GM21381 (cell line): ENCODE results near the gene ZNF324.
A peak's percentile ranks its signal among the peaks of the same experiment; 100 is the strongest.
"Not testable (repeated sequence)": the region's sequence is repeated elsewhere in the genome, so short reads cannot be mapped to it uniquely, and the experiment has no call there.

Experiments
- ATAC-seq: cut with Tn5 transposase; IDR thresholded peaks from one replicate; pipeline ENCODE4 v1.9.1; 2021; ENCODE audit warnings: mild to moderate bottlenecking, moderate library complexity; ENCODE audit not compliant: unreplicated experiment

Gene ZNF324

DNA sequence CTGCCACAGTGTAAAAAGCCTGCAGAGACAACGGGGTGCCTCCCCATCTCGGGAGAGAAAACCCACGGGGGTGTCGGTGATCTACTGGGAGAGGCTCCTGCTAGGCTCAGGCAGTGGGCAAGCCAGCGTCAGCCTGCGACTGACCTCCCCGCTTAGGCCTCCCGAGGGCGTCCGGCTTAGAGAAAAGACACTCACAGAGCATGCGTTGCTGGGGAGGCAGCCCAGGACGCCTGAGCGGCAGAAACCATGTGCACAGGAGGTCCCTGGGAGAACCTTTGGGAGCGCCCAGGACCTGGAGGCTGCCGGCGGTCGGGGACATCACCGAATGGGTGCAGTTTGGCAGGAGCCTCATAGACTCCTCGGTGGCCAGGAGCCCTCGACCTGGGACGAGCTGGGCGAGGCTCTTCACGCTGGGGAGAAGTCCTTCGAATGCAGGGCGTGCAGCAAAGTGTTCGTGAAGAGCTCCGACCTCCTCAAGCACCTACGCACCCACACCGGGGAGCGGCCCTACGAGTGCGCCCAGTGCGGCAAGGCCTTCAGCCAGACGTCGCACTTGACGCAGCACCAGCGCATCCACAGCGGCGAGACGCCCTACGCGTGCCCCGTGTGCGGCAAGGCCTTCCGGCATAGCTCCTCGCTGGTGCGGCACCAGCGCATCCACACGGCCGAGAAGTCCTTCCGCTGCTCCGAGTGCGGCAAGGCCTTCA lies 4.1 kb downstream of the ZNF324 start:
- not testable (repeated sequence) for ATAC-seq

DNA sequence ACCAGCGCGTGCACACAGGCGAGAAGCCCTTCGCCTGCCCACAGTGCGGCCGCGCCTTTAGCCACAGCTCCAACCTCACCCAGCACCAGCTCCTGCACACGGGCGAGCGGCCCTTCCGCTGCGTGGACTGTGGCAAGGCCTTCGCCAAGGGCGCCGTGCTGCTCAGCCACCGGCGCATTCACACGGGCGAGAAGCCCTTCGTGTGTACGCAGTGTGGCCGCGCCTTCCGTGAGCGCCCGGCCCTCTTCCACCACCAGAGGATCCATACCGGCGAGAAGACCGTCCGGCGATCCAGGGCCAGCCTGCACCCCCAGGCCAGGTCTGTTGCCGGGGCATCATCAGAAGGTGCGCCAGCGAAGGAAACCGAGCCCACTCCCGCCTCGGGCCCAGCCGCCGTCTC lies 4.9 kb downstream of the ZNF324 start:
- no peak for ATAC-seq

DNA sequence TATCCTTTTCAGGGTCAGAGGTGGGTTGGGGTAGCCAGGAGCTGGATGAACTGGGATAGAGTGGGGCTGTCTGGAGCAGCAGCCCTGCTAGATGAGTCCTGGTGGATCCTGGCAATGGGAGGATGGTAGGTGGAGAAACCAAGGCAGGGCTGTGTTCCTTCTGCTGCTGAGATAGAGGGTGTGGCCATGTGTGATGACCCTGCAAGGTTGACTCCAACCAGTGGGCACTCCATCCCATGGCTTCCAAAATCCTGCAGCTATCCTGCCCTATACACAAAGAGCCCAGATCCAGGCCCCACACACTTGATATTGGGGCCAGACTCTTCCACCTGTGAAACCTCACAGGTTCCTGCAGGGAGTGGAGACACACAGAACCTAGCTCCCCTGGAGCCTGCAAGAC lies 6.9 kb downstream of the ZNF324 start:
- no peak for ATAC-seq

DNA sequence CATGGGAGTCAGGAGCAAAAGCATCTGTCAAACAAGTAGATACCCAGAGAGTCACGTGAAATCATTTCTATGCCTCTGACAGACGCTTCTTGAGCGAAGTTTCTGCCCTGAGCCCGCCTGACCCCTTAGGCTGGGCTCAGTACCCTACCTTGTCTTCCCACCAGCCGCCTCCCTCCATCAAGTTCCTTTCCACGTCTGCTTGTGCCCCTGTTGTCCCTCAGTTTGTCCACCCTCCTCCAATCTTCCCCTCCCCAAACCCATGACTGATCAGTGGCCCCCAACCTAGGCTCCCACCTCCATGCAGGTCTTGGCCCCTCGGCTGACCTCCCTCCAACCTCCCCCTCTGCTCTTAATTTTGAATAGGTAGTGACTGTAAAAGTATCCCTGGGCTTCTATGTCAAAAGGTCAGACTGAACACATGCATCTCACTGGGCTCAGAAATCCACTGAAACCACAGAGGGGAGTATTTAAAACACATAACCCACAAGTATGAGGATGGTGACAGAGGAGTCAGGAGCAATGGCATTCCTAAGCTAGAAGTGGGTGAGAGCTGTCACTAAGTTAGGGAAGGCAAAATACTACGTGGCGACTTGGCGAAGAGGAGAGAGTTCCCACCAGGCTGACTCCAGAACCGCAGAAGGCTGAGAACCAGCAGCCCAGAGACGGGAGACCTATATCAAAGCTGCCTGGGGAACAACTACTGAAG lies 7.6 kb downstream of the ZNF324 start:
- ATAC-seq: no peak

DNA sequence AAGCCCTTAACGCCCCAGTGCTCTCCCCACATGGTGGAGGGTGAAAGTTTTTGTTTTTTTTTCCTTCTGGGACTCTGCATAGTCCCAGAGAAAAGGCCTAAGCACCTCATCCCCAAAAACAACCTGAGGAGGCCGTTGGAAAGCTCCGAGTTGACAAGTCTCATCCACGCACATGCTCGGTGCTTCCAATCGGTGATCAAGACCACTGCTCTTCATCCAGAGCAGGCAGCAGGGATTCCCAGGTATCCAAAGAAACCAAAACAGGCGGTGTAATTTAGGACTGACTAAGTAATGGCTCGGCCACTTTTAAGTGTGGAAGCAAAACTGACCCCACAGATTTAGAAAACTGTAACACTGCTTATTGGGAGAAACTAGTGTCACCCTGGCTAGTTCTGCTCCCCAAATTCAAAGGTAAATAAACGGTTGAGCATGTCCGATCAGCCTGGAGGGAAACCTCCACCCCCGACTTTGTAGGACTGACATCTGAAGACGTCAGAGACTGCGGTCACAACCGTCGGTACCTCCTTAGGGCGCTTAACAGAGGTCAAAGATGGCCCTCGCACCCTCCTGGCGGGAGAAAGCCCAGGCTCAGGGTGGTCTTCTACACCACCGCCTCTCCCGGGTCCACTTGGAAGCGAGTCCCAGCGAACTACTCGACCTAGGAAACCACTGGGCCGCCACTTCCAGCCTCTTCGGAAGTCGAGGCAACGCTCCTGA lies 8.3 kb downstream of the ZNF324 start:
- ATAC-seq: peak; percentile 2

DNA sequence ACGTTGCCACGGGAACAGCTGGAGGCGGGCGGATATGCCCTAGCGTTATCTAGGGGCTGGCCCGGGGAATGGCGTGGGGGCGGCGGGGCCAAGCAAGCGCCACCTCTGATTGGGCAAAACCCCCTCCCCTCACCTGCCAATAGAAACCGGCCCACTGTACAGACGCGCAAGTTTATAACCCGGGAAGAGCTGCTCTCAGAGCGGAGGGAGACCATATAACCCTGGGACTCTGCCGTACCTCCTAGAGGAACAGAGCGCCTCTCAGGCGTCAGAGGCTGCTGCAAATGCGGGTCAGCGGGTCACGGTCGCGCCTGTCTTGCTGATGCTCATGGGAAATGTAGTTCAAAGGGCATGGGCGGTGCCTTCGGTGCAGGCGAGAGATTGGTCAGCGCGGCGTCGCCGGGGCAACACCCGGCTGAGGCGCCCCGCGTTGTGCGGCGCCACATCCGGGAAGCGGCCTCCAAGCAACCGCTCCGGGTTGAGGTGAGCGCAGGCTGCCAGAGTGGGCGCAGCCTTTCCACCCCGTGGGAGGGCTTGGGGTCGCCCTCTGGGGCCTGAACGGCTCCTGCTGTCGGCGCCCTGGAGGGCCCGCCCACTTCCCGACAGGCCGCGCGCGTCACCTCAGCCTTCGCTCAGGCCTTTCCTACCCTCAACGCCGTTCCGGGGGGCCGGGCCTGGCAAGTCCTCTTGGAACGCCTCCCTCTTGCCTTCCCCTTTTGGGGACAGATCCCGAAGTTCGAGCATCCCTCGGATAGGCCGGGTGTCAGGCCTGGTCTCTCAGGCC lies 9.0 kb downstream of the ZNF324 start, which contains the start of gene ZNF446:
Gene ZNF446, plus strand, starts transcription at position 639 of the 784 bp plus-strand sequence. CDS start 867 bp downstream, outside the sequence.
- peak; percentile 78 for ATAC-seq

DNA sequence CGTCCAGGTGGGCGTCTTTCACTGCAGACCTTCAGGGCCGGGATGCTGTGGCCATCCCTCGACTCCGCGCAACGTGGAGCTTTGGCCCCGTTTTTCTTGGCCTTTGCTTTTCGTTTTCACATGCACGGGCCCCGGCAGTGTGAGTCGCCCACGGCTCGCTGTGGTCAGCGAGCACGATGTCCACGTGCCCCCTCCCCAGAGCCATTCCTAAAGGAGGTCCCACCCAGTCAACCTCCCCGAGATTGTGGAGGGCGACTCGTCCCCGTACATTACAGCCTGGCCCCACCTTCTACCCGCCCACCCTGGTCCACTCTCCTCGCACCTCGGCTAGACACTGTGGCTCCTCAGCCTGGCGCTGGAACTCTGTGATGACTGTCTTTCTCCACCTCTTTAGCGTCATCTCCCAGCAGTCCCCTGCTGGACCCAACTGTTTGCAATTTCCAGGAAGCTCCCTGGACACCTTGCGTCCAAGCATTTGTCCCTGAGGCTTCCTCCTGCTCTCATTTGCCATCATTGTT lies 9.7 kb downstream of the ZNF324 start:
- no peak for ATAC-seq

DNA sequence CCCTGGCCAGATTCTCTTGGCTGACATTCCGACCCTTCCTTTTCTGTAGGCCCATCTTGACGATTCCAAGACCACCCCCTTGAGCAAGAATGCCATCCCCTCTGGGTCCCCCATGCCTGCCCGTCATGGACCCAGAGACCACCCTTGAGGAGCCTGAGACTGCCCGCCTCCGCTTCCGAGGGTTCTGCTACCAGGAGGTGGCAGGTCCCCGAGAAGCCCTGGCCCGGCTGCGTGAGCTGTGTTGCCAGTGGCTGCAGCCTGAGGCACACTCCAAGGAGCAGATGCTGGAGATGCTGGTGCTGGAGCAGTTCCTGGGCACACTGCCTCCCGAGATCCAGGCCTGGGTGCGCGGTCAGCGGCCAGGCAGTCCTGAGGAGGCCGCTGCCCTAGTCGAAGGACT lies 10.2 kb downstream of the ZNF324 start:
- ATAC-seq: no peak

DNA sequence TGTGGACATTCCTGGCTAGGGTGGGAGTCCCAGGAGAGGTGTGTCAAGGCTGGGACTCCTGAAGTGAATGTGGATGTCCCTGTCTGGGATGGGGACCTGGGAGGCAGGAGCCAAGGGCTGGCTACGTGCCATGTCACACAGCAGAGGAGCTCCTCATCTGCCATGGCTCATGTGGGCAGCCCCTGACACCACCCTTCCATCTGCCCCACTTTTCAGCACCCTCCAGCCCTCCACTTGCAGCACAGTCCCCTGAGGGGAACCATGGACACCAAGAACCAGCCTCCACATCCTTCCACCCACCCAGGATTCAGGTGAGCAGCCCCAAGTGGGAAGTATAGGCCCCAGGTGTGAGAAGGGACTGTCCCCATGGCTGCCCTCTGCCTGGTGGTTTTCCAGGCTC lies 11.0 kb downstream of the ZNF324 start:
- ATAC-seq: no peak

DNA sequence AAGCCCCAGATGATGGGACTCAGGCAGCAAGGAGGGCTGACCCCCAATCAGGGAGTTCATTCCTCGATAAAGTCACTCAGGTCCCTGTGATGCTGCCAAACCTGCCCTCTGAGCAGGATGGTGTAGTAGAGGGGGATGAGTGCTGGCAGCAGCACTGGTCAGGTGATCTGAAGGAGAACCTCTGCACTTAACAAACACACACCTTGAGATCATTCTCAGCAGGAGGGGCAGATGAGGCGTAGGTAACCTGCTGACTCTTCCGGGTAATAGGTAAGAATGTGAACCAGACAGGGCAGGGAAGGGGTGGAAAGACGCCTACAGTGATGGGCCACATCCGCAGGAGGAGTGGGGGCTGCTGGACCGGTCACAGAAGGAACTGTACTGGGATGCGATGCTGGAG lies 12.4 kb downstream of the ZNF324 start:
- no peak for ATAC-seq

DNA sequence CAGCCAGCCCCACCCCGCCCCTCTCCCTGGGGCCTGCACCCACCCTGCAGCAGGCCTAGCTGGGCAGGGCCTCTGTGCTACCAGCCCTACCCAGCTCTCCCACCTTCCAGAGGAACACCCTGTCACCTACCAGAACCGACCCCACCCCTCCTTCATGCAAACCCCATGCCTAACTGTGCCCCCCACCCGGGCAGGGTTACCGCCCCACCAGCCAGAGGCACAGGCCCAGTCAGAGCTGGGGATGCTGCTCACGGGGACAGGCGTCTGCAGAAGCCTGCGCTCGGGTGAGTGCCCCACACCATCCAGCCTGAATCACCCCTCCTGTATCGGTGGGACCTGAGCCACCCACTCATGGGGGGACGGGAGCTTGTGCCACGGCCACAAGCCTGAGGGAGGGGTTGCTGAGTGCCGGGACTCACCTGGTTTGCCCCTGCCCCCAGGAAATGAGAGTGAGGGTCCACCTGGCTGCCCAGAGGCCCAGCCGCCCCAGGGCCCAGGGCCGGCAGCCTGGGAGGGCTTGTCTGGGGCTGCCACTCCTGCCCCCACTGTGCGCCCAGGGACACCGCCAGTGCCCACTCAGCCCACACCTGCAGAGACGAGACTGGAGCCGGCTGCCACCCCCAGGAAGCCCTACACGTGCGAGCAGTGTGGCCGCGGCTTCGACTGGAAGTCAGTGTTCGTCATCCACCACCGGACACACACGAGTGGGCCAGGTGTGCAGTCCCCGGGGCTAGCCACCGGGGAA lies 13.0 kb downstream of the ZNF324 start:
- ATAC-seq: no peak

DNA sequence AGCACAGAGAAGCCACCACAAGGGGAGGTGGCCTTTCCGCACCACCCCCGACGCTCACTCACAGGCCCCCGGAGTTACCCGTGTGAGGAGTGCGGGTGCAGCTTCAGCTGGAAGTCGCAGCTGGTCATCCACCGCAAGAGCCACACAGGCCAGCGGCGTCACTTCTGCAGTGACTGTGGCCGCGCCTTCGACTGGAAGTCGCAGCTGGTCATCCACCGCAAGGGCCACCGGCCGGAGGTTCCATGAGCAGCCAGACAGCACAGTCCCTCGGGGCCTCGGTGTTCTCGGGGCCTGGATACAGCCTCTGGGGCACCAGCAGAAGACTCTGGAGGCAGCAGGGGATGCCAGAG lies 13.6 kb downstream of the ZNF324 start:
- ATAC-seq: no peak

DNA sequence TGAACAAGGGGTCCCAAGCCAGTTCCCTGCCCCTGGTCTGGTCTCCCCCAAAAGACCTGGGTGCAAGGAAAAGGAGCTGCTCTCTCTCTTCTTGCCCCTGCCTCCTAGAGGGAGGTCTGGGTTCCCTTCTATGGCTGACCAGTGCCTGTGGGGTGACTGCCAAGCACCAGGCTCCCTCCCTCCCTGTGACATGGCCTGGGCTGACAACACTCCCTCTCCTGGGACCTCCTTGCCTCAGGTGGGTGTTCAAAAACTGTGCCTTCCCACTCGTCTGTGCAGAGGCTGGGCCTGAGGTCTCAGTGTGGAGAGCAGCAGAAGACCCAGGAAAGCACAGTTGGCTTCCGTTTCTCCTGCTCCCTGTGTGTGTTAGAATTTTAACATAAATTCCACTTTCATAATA lies 14.0 kb downstream of the ZNF324 start:
- ATAC-seq: no peak

DNA sequence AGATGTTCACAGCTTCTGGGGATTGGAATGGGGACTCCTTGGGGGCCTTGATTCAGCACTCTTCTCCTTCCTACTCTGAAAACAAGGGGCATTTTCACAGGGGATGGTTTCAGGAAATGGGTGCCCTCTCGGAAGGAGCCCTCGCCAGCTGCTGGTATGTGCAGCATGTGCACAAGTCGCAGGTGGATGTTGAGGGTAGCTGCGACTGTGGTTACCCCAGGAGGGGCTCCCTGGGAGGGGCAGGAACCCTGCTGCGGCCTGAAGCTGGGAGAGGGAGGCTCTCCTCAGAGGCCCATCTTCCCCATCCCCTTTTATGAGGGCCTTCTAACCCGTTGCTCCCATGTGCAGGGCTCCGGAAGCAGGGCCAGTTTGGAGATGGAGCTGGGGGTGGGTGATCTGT lies 15.5 kb downstream of the ZNF324 start:
- ATAC-seq: no peak

DNA sequence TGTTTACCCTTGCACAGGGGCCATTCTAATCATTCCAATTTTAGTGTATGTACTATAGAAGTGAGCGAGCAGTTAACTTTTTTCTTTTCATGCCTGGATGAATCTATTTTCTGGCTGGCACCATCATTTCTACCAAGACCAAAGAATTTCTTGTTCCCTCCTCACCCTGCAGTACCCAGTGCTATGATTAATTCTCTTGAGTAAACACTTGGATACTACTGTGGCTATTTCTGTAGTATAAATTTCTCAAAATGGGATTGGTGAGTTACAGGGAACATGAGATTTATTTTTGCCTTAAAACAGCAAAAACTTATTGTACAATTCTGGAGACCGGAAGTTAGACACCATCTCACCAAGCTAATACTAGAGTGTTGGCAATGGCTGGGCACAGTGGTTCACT lies 16.9 kb downstream of the ZNF324 start:
- no peak for ATAC-seq

DNA sequence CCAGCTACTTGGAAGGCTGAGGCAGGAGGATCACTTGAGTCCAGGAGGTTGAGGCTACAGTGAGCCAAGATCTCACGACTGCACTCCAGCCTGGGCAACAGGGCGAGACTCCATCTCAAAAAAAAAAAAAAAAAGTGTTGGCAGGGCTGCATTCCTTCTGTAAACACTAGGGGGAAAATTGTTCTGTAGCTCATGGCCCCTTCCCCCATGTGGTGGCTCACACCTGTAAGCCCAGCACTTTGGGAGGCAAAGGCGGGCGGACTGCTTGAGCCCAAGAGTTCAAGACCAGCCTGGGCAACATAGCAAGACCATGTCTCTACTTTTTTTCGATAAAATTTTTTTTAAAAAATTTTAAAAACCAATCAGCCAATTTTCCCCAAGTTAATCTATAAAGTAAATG lies 17.5 kb downstream of the ZNF324 start:
- not testable (repeated sequence) for ATAC-seq

DNA sequence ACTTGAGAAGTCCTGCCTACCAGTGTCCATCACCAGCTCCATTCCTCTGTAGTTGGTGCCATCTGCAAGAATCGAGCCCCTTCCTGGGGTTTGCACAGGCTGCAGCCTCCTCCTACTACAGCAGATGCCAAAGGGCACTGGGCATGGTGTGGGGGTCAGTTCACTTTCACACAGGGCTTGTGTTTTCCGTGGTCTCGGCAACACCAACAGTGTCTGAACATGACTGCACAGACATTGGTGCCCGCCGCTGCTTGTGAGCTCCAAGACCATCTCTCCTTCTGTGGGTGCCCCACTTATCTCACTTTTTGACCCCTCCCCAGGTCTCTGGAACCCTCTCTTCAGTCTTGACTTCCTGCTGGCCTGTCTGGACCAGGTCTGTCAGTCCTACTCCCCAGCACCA lies 24.5 kb downstream of the ZNF324 start:
- ATAC-seq: no peak

DNA sequence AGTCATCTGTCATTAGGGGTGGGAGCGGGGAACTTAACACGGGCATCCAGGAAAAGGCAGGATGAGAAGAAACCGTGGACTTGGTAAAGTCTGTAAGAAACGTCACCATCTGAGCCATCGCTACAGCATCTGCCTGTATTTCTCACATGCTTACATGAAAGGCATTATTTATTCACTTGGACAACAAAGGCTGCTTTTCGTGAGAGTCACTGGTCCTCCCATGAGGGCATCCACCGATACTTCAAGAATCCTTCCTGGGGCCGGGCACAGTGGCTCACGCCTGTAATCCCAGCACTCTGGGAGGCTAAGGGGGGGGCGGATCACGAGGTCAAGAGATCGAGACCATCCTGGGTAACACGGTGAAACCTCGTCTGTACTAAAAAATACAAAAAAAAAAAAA lies 25.4 kb downstream of the ZNF324 start:
- ATAC-seq: no peak

DNA sequence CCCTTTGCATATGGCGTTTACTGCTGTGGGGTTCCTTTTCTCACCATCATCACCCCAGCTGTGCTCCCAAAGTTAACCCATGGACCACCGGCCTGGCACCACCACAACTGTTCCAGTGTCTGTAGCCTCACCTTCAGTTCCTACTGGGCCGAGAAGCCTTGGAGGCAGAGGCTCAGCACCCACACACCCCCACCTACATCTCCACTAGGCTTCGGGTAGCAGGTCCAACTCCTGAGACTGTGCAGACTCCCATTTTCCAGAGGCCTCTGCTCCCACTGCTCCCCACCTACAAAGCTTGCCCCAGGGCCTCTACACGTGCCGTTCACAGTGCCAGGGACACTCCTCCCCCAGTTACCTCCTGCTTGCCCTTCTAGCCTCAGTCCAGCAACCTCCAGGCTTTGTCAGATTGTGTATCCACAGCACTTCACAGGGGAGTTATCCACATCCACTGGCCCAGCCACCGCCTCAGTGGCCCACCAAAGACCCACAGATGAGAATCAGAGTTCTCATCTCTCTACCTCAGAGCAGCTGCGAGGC lies 30.8 kb downstream of the ZNF324 start:
- ATAC-seq: no peak
